KOPT-K1 (cell line): ENCODE measurements around the gene AQR.
"Not testable (repeated sequence)": the region's sequence is repeated elsewhere in the genome, so short reads cannot be mapped to it uniquely, and the experiment has no call there.

Source experiments
- H3K27ac ChIP-seq: fragments of 200-600 bp; sonication (generic); 2 replicates; pipeline ENCODE4 v1.5.1; 2016; ENCODE audit warnings: antibody characterized with exemption, mild to moderate bottlenecking, low read depth, low read length; ENCODE audit not compliant: poor library complexity, severe bottlenecking
- H3K36me3 ChIP-seq: fragments of 200-600 bp; sonication (generic); 2 replicates; pipeline ENCODE4 v1.5.1; 2017; ENCODE audit warnings: antibody characterized with exemption, mild to moderate bottlenecking, low read length, moderate library complexity; ENCODE audit not compliant: insufficient read depth
- H3K9me3 ChIP-seq: fragments of 200-600 bp; sonication (generic); 2 replicates; pipeline ENCODE4 v1.5.1; 2017; ENCODE audit warnings: antibody characterized with exemption, low read length, mild to moderate bottlenecking; ENCODE audit not compliant: insufficient read depth, poor library complexity, severe bottlenecking

The AQR gene

GRCh38 chr15:34984889-34985630, 15.5 kb upstream of the AQR start:
- Histone ChIP-seq H3K36me3 (peaks cover 48% of the 10 kb centered on the region), H3K27ac (no peak overlapping the region), H3K9me3 (no peaks in the 10 kb centered on the region)

GRCh38 chr15:34976743-34977142, 7.2 kb upstream of the AQR start:
- no peak overlapping the region for H3K27ac ChIP-seq
- H3K9me3 ChIP-seq = no peaks in the 10 kb centered on the region
- peaks cover 18% of the 10 kb centered on the region for H3K36me3 ChIP-seq

- Histone ChIP-seq H3K9me3 (no peaks in the 10 kb centered on the region), H3K36me3 (peaks cover 12% of the 10 kb centered on the region)
Measured at GRCh38 chr15:34976073-34976472, 6.5 kb upstream of the AQR start.

GRCh38 chr15:34973512-34973911, 4.0 kb upstream of the AQR start:
- no peak overlapping the region for H3K27ac ChIP-seq
- H3K36me3 ChIP-seq = peaks cover 7% of the 10 kb centered on the region; the same call in 1 of the 2 replicates
- no peaks in the 10 kb centered on the region for H3K9me3 ChIP-seq

More at GRCh38 chr15:34976073-34976472, 6.5 kb upstream of the AQR start:
- H3K27ac ChIP-seq = no peak overlapping the region

- H3K9me3 ChIP-seq, H3K36me3 ChIP-seq: not testable (repeated sequence)
- H3K27ac ChIP-seq = peak overlapping the region; percentile 35
Measured at GRCh38 chr15:34970098-34970643, 629 bp upstream of the AQR start.

GRCh38 chr15:34964277-34964676, 5.3 kb downstream of the AQR start:
- Histone ChIP-seq H3K27ac (no peak overlapping the region), H3K36me3 (peaks cover 58% of the 10 kb centered on the region), H3K9me3 (no peaks in the 10 kb centered on the region)

- H3K27ac ChIP-seq = no peak overlapping the region
- no peaks in the 10 kb centered on the region for H3K9me3 ChIP-seq
- peaks cover 49% of the 10 kb centered on the region for H3K36me3 ChIP-seq
Measured at GRCh38 chr15:34953851-34954250, 15.7 kb downstream of the AQR start.

GRCh38 chr15:34952481-34952880, 17.1 kb downstream of the AQR start:
- H3K27ac ChIP-seq = no peak overlapping the region
- peaks cover 46% of the 10 kb centered on the region for H3K36me3 ChIP-seq
- H3K9me3 ChIP-seq = no peaks in the 10 kb centered on the region

- H3K27ac ChIP-seq = no peak overlapping the region
- H3K36me3 ChIP-seq = peaks cover 46% of the 10 kb centered on the region
- no peaks in the 10 kb centered on the region for H3K9me3 ChIP-seq
Measured at GRCh38 chr15:34951993-34952392, 17.5 kb downstream of the AQR start.

GRCh38 chr15:34944936-34945335, 24.6 kb downstream of the AQR start:
- H3K9me3 ChIP-seq = no peaks in the 10 kb centered on the region
- H3K36me3 ChIP-seq = peaks cover 56% of the 10 kb centered on the region
- H3K27ac ChIP-seq = no peak overlapping the region

GRCh38 chr15:34943711-34944110, 25.8 kb downstream of the AQR start:
- H3K27ac ChIP-seq = no peak overlapping the region
- H3K9me3 ChIP-seq = no peaks in the 10 kb centered on the region
- peaks cover 68% of the 10 kb centered on the region for H3K36me3 ChIP-seq

GRCh38 chr15:34943264-34943663, 26.3 kb downstream of the AQR start:
- H3K36me3 ChIP-seq = peaks cover 72% of the 10 kb centered on the region
- not testable (repeated sequence) for H3K27ac ChIP-seq

GRCh38 chr15:34942363-34942762, 27.2 kb downstream of the AQR start:
- Histone ChIP-seq H3K36me3 (peaks cover 75% of the 10 kb centered on the region), H3K27ac (no peak overlapping the region)

More at GRCh38 chr15:34943264-34943663, 26.3 kb downstream of the AQR start:
- not testable (repeated sequence) for H3K9me3 ChIP-seq

GRCh38 chr15:34941831-34942230, 27.7 kb downstream of the AQR start:
- H3K27ac ChIP-seq = no peak overlapping the region
- H3K36me3 ChIP-seq = peaks cover 80% of the 10 kb centered on the region
- no peaks in the 10 kb centered on the region for H3K9me3 ChIP-seq

More at GRCh38 chr15:34942363-34942762, 27.2 kb downstream of the AQR start:
- no peaks in the 10 kb centered on the region for H3K9me3 ChIP-seq

GRCh38 chr15:34941185-34941698, 28.3 kb downstream of the AQR start:
- Histone ChIP-seq H3K27ac (no peak overlapping the region), H3K36me3 (peaks cover 86% of the 10 kb centered on the region), H3K9me3 (no peaks in the 10 kb centered on the region)
